H1 (cell line): ENCODE measurements around the gene APMAP. TPM values are rescaled to one million over a fixed set of nuclear protein-coding genes. Genes with fewer than 3 reads are reported as not detected.

Source experiments
- CTCF ChIA-PET: fragments of 300-600 bp; sonication (Branson Sonifier 250); formaldehyde crosslinking; loops from one replicate; lab custom pipeline; 2021; ENCODE audit not compliant: partially characterized antibody; lab: Charles Lee
- POLR2A ChIA-PET: fragments of 300-600 bp; sonication (Branson Sonifier 250); formaldehyde crosslinking; loops from one replicate; lab custom pipeline; 2021; ENCODE audit warnings: inconsistent platforms; ENCODE audit not compliant: partially characterized antibody; lab: Charles Lee
- DNase-seq, 2 experiments: peaks; one replicate each; pipeline versions ENCODE4 v3.0.0 to v3.0.0-alpha.2; 2010 to 2022; ENCODE audit warnings: low spot score in 2 of 2, low read depth in 1 of 2, mixed read lengths in 1 of 2
- FAIRE-seq: peaks from 2 replicates; lab custom pipeline; 2011; peaks lifted over from hg19 to GRCh38; lab: Jason Lieb, UNC
- H2AFZ ChIP-seq: 2 replicates; pipeline ENCODE4 v1.8.1; 2012; ENCODE audit warnings: low read length, inconsistent platforms
- H2AK5ac ChIP-seq: 2 replicates; pipeline ENCODE4 v1.6.1; 2013; ENCODE audit warnings: low read depth, low read length
- H2BK120ac ChIP-seq: replicated peaks from 2 replicates; pipeline ENCODE3; 2013; ENCODE audit warnings: low read depth, low read length, inconsistent platforms
- H2BK12ac ChIP-seq: 2 replicates; pipeline ENCODE4 v1.6.1; 2013; ENCODE audit warnings: low read depth, low read length
- H2BK15ac ChIP-seq: 2 replicates; pipeline ENCODE4 v1.6.1; 2013; ENCODE audit warnings: low read length
- H2BK20ac ChIP-seq: 2 replicates; pipeline ENCODE4 v1.6.1; 2013; ENCODE audit warnings: low read length
- H2BK5ac ChIP-seq: 2 replicates; pipeline ENCODE4 v1.6.1; 2013; ENCODE audit warnings: low read depth, low read length
- H3K14ac ChIP-seq: 2 replicates; pipeline ENCODE4 v1.6.1; 2013; ENCODE audit warnings: inconsistent platforms; ENCODE audit not compliant: insufficient read length
- H3K18ac ChIP-seq: 2 replicates; pipeline ENCODE4 v1.6.1; 2013; ENCODE audit warnings: low read length; ENCODE audit errors: extremely low read depth
- H3K23ac ChIP-seq: 2 replicates; pipeline ENCODE4 v1.6.1; 2013; ENCODE audit warnings: inconsistent platforms; ENCODE audit not compliant: insufficient read length
- H3K23me2 ChIP-seq: 2 replicates; pipeline ENCODE4 v1.6.1; 2013; ENCODE audit warnings: low read depth, low read length
- H3K27ac ChIP-seq: 2 replicates; pipeline ENCODE4 v1.6.1; 2011; ENCODE audit warnings: low read depth, low read length, inconsistent platforms
- H3K27me3 ChIP-seq, 4 experiments: replicated peaks in 1 of 4; 1 replicate in 1 of 4; 2 replicates in 3 of 4; pipeline versions ENCODE4 v1.6.1 to v1.8.1; 2011 to 2013; ENCODE audit warnings: low read length in 3 of 4, mild to moderate bottlenecking in 3 of 4, inconsistent platforms in 2 of 4, mixed read lengths in 2 of 4, moderate library complexity in 1 of 4; ENCODE audit not compliant: control insufficient read depth in 3 of 4, insufficient read depth in 3 of 4; ENCODE audit errors: extremely low read depth in 1 of 4
- H3K36me3 ChIP-seq, 4 experiments: 2 replicates each; pipeline versions ENCODE4 v1.6.1 to v1.8.1; 2011 to 2013; ENCODE audit warnings: mild to moderate bottlenecking in 4 of 4, low read length in 3 of 4, moderate library complexity in 2 of 4, control low read depth in 1 of 4, inconsistent platforms in 1 of 4; ENCODE audit not compliant: insufficient read depth in 4 of 4, control insufficient read depth in 2 of 4
- H3K4ac ChIP-seq: replicated peaks from 2 replicates; pipeline ENCODE3; 2013; ENCODE audit warnings: low read length, low read depth, mixed read lengths, inconsistent platforms; ENCODE audit not compliant: insufficient read length
- H3K4me1 ChIP-seq, 4 experiments: replicated peaks in 1 of 4; 1 replicate in 1 of 4; 2 replicates in 3 of 4; pipeline versions ENCODE4 v1.6.1 to v1.8.1; 2011 to 2013; ENCODE audit warnings: low read length in 3 of 4, inconsistent platforms in 2 of 4, mixed read lengths in 1 of 4; ENCODE audit not compliant: insufficient read depth in 4 of 4, control insufficient read depth in 3 of 4
- H3K4me2 ChIP-seq, 2 experiments: 2 replicates each; pipeline versions ENCODE4 v1.6.1 to v1.8.1; 2011 to 2013; ENCODE audit warnings: low read depth in 2 of 2, low read length in 2 of 2, control low read depth in 1 of 2, inconsistent platforms in 1 of 2, mild to moderate bottlenecking in 1 of 2; ENCODE audit not compliant: insufficient read depth in 1 of 2
- H3K4me3 ChIP-seq, 4 experiments: fragments of 200-600, 300-600 bp in 1 of 4; sonication (generic), shearing (Covaris generic), sonication (Bioruptor Twin) in 1 of 4; 2 replicates each; pipeline versions ENCODE4 v1.5.1 to v1.8.1; 2011 to 2016; ENCODE audit warnings: low read length in 4 of 4, low read depth in 3 of 4, control low read depth in 2 of 4, inconsistent platforms in 2 of 4, mild to moderate bottlenecking in 2 of 4, mixed read lengths in 1 of 4, moderate library complexity in 1 of 4; ENCODE audit not compliant: insufficient read depth in 2 of 4; ENCODE audit errors: extremely low read depth in 1 of 4
- H3K56ac ChIP-seq: replicated peaks from 2 replicates; pipeline ENCODE3; 2013; ENCODE audit warnings: low read depth, mild to moderate bottlenecking, mixed read lengths, low read length, inconsistent platforms; ENCODE audit not compliant: insufficient read length
- H3K79me1 ChIP-seq: 2 replicates; pipeline ENCODE4 v1.6.1; 2013; ENCODE audit warnings: low read depth, low read length, control low read depth
- H3K79me2 ChIP-seq, 2 experiments: 2 replicates each; pipeline versions ENCODE4 v1.6.1 to v1.8.1; 2012 to 2013; ENCODE audit warnings: low read length in 2 of 2, mild to moderate bottlenecking in 2 of 2, inconsistent platforms in 1 of 2; ENCODE audit not compliant: insufficient read depth in 2 of 2, control insufficient read depth in 1 of 2
- H3K9ac ChIP-seq, 4 experiments: replicated peaks in 1 of 4; 1 replicate in 1 of 4; 2 replicates in 3 of 4; pipeline versions ENCODE4 v1.6.1 to v1.8.1; 2011 to 2013; ENCODE audit warnings: low read depth in 3 of 4, low read length in 3 of 4, control low read depth in 2 of 4, mild to moderate bottlenecking in 2 of 4, moderate library complexity in 2 of 4, inconsistent platforms in 1 of 4; ENCODE audit errors: extremely low read depth in 1 of 4
- H3K9me3 ChIP-seq, 2 experiments: 2 replicates each; pipeline versions ENCODE4 v1.6.1 to v1.8.1; 2012 to 2013; ENCODE audit warnings: mild to moderate bottlenecking in 2 of 2, moderate library complexity in 2 of 2, control low read depth in 1 of 2, inconsistent platforms in 1 of 2, low read depth in 1 of 2, low read length in 1 of 2, mixed read lengths in 1 of 2; ENCODE audit not compliant: insufficient read depth in 2 of 2
- H4K20me1 ChIP-seq, 2 experiments: replicated peaks in 1 of 2; 2 replicates each; pipeline versions ENCODE3 to v1.8.1; 2011 to 2013; ENCODE audit warnings: inconsistent platforms in 2 of 2, low read length in 2 of 2, mild to moderate bottlenecking in 1 of 2; ENCODE audit not compliant: insufficient read depth in 2 of 2, control insufficient read depth in 1 of 2
- H4K5ac ChIP-seq: 2 replicates; pipeline ENCODE4 v1.6.1; 2013; ENCODE audit warnings: low read length, low read depth, mixed read lengths, inconsistent platforms; ENCODE audit not compliant: insufficient read length
- H4K8ac ChIP-seq: 2 replicates; pipeline ENCODE4 v1.8.0; 2013; ENCODE audit warnings: mild to moderate bottlenecking, moderate library complexity, low read length, inconsistent platforms; ENCODE audit not compliant: insufficient read depth; ENCODE audit errors: extremely low read depth
- H4K91ac ChIP-seq: replicated peaks from 2 replicates; pipeline ENCODE3; 2013; ENCODE audit warnings: low read length, mixed read lengths, inconsistent platforms; ENCODE audit not compliant: insufficient read length
- ATF3 ChIP-seq: IDR thresholded peaks from 2 replicates; pipeline ENCODE4 v1.6.1; 2011; ENCODE audit warnings: low read depth, mild to moderate bottlenecking, low read length; ENCODE audit not compliant: insufficient read depth
- BCL11A ChIP-seq, 2 experiments: IDR thresholded peaks; one replicate each; pipeline ENCODE4 v1.6.1; 2011; ENCODE audit warnings: low read depth in 2 of 2, low read length in 2 of 2, mild to moderate bottlenecking in 2 of 2
- CBX8 ChIP-seq: fragments of 300-800, 300-1000 bp; sonication (generic); IDR thresholded peaks from 2 replicates; pipeline ENCODE4 v1.7.1; 2016; ENCODE audit warnings: low read depth, low read length, borderline replicate concordance
- CHD2 ChIP-seq: IDR thresholded peaks from 2 replicates; pipeline ENCODE4 v1.6.1; 2012; ENCODE audit warnings: low read length, improper control_type of control experiment
- E2F6 ChIP-seq: IDR thresholded peaks from 2 replicates; pipeline ENCODE4 v1.6.1; 2012; ENCODE audit warnings: inconsistent platforms
- FOSL1 ChIP-seq: IDR thresholded peaks from 2 replicates; pipeline ENCODE4 v1.6.1; 2011; ENCODE audit warnings: mild to moderate bottlenecking, low read depth, low read length, moderate library complexity; ENCODE audit not compliant: insufficient read depth
- HDAC6 ChIP-seq: IDR thresholded peaks from one replicate; pipeline ENCODE4 v1.7.1; 2012; ENCODE audit warnings: low read depth, mild to moderate bottlenecking, inconsistent platforms, low read length, moderate library complexity
- JUND ChIP-seq: IDR thresholded peaks from 2 replicates; pipeline ENCODE4 v1.6.1; 2011; ENCODE audit warnings: mild to moderate bottlenecking, improper control_type of control experiment, low read length
- KDM5A ChIP-seq: fragments of 200-600 bp; IDR thresholded peaks from 2 replicates; pipeline ENCODE4 v1.7.1; 2012; ENCODE audit warnings: mild to moderate bottlenecking, low read length, inconsistent platforms, mixed read lengths
- SP4 ChIP-seq: IDR thresholded peaks from 2 replicates; pipeline ENCODE4 v1.6.1; 2012; ENCODE audit warnings: low read length, inconsistent platforms
- SRF ChIP-seq: IDR thresholded peaks from 2 replicates; pipeline ENCODE4 v1.6.1; 2011; ENCODE audit warnings: mild to moderate bottlenecking, low read depth, low read length, moderate library complexity
- SUZ12 ChIP-seq: fragments of 200-600 bp; sonication (generic); IDR thresholded peaks from 2 replicates; pipeline ENCODE4 v1.6.1; 2012; ENCODE audit warnings: mild to moderate bottlenecking, inconsistent platforms, low read length, moderate library complexity, mixed read lengths
- TAF7 ChIP-seq: optimal IDR thresholded peaks from 2 replicates; pipeline ENCODE3; 2011; ENCODE audit warnings: low read depth, mild to moderate bottlenecking, inconsistent platforms, low read length, moderate library complexity, borderline replicate concordance
- TEAD4 ChIP-seq: IDR thresholded peaks from 2 replicates; pipeline ENCODE4 v1.6.1; 2012; ENCODE audit warnings: low read depth, low read length, inconsistent platforms, mixed read lengths
- WGBS, 2 experiments: shearing (Covaris generic) in 1 of 2; methylation state at CpG; one replicate each; pipeline versions ENCODE4 v1.1.6 to v1.1.7; 2013 to 2015; ENCODE audit warnings: low lambda C conversion rate in 2 of 2, mixed read lengths in 2 of 2, inconsistent platforms in 1 of 2, low coverage in 1 of 2, missing lambda C conversion rate in 1 of 2; ENCODE audit not compliant: insufficient replicate concordance in 2 of 2, insufficient coverage in 1 of 2, insufficient read length in 1 of 2; ENCODE audit errors: extremely low coverage in 1 of 2, missing lambda C conversion rate in 1 of 2; 5-methylcytosine and 5-hydroxymethylcytosine counted together
- polyA plus RNA-seq, 7 experiments: library from polyadenylated mRNA; depleted of rRNA in 3 of 7; stranded (reverse) in 5 of 7; unstranded in 2 of 7; fragments of >200 nt in 5 of 7; fragments of 200-250 nt in 2 of 7; gene quantifications; 1 replicate in 5 of 7; 2 replicates in 1 of 7; 4 replicates in 1 of 7; pipeline versions ENCODE4 v1.2.1 to v1.2.3, GENCODE V29; 2011 to 2013; ENCODE audit warnings: missing spikeins in 2 of 7, mixed read lengths in 2 of 7
- total RNA-seq: library from RNA; stranded (reverse); fragmentation: NEBNext Ultra II Directional; extraction: Animal tissue kit (Norgen Biotek cat#: 25700); gene quantifications from 2 replicates; pipeline ENCODE4 v1.2.1, GENCODE V29; 2021

APMAP gene
- total and polyA plus RNA-seq, 2 of the 8 experiments (the other 6 are each of a cell fraction or from before 2014, with no cell fraction given), result 31.3 to 66.0 TPM

- no peak overlapping the region for H2AFZ ChIP-seq
- no peaks in the 10 kb centered on the region for H3K36me3 ChIP-seq
- H2BK5ac ChIP-seq, result no peak overlapping the region
- H3K18ac ChIP-seq, result no peak overlapping the region
- H4K91ac ChIP-seq, result no peak overlapping the region
- FAIRE-seq (no peak), DNase-seq (peak in 1 of 2 experiments; percentile 47)
- no peak overlapping the region for H3K4me3 ChIP-seq
- H3K4ac ChIP-seq, result no peak overlapping the region
- H2BK20ac ChIP-seq, result no peak overlapping the region
- H2BK120ac ChIP-seq, result no peak overlapping the region
- no peak overlapping the region for H4K8ac ChIP-seq
- no peak overlapping the region for H3K23ac ChIP-seq
- ChIA-PET CTCF (interaction anchor here (0.8 to 3.1 kb wide), 4 partner anchors 8 to 226 kb away, joined by 3 to 16 read pairs (median 6); no protein-coding TSS in a partner anchor), POLR2A (no interaction called here)
- no peaks in the 10 kb centered on the region for H3K9me3 ChIP-seq
- H3K27ac ChIP-seq, result no peak overlapping the region
- peaks cover 0 to 2% (median 0%) of the 10 kb centered on the region in 4 experiments; a peak in 1 of 7 replicates for H3K4me1 ChIP-seq
- no peak overlapping the region for H3K9ac ChIP-seq
- H2BK15ac ChIP-seq, result no peak overlapping the region
- no peaks in the 10 kb centered on the region for H3K79me1 ChIP-seq
- H3K14ac ChIP-seq, result no peak overlapping the region
- H4K5ac ChIP-seq, result no peak overlapping the region
- no peaks in the 10 kb centered on the region for H3K79me2 ChIP-seq
- peaks cover 0 to 5% of the 10 kb centered on the region in 2 experiments for H4K20me1 ChIP-seq
- H3K56ac ChIP-seq, result no peak overlapping the region
- no peak overlapping the region for H2AK5ac ChIP-seq
- H3K4me2 ChIP-seq, result no peak overlapping the region
- 90% methylated on average over 8 of the region's 8 CpGs; no CpG with 5 or more reads in 1 of the 2 experiments for WGBS, 2 experiments
- no peaks in the 10 kb centered on the region for H3K23me2 ChIP-seq
- H3K27me3 ChIP-seq, result no peaks in the 10 kb centered on the region
- H2BK12ac ChIP-seq, result no peak overlapping the region
- no peak for TF ChIP-seq TAF7
- no peak for TF ChIP-seq TEAD4
- TF ChIP-seq BCL11A (IDR thresholded peaks at IDR 0.05; ENCODE audit: low read depth in 2 of 2, low read length in 2 of 2), result no peak
- no peak for TF ChIP-seq SRF
- no peak for TF ChIP-seq SUZ12
- no peak for TF ChIP-seq KDM5A
- no peak for TF ChIP-seq CHD2
- TF ChIP-seq CBX8, result no peak
- no peak for TF ChIP-seq JUND
- TF ChIP-seq HDAC6, result no peak
- no peak for TF ChIP-seq ATF3
- no peak for TF ChIP-seq SP4
- TF ChIP-seq FOSL1, result no peak
- no peak for TF ChIP-seq E2F6
Observed at GRCh38 chr20:24953209-24953575, 39.4 kb downstream of the APMAP start.
